HG02943 (cell line): ENCODE results near the gene BCL2L11.
"Not testable (repeated sequence)": the region's sequence is repeated elsewhere in the genome, so short reads cannot be mapped to it uniquely, and the experiment has no call there.

Experiments
- ATAC-seq: cut with Tn5 transposase; IDR thresholded peaks from one replicate; pipeline ENCODE4 v1.9.1; 2021; ENCODE audit warnings: mild to moderate bottlenecking, low read depth, moderate library complexity; ENCODE audit not compliant: unreplicated experiment

Gene BCL2L11

GRCh38 chr2:111120253-111121027 lies at the start of gene BCL2L11:
Gene BCL2L11, plus strand, starts transcription at chr2:111120914. Its CDS starts 2,832 bp downstream, at chr2:111123746.
- ATAC-seq: peak; percentile 51

GRCh38 chr2:111071600-111072171 lies 49.0 kb upstream of the BCL2L11 start:
- ATAC-seq: no peak

GRCh38 chr2:111072220-111072871 lies 48.4 kb upstream of the BCL2L11 start:
- no peak for ATAC-seq

GRCh38 chr2:111082659-111083058 lies 38.1 kb upstream of the BCL2L11 start:
- ATAC-seq: not testable (repeated sequence)

GRCh38 chr2:111091811-111092211 lies 28.9 kb upstream of the BCL2L11 start:
- no peak for ATAC-seq

- no peak for ATAC-seq
Observed at GRCh38 chr2:111094691-111095090, 26.0 kb upstream of the BCL2L11 start.

GRCh38 chr2:111095434-111095833 lies 25.3 kb upstream of the BCL2L11 start:
- no peak for ATAC-seq

GRCh38 chr2:111099402-111099801 lies 21.3 kb upstream of the BCL2L11 start:
- no peak for ATAC-seq

GRCh38 chr2:111100087-111100764 lies 20.5 kb upstream of the BCL2L11 start:
- ATAC-seq: no peak

GRCh38 chr2:111100765-111101162 lies 19.9 kb upstream of the BCL2L11 start:
- no peak for ATAC-seq

GRCh38 chr2:111101592-111101991 lies 19.1 kb upstream of the BCL2L11 start:
- no peak for ATAC-seq

GRCh38 chr2:111102216-111102615 lies 18.5 kb upstream of the BCL2L11 start:
- ATAC-seq: no peak

GRCh38 chr2:111105926-111106325 lies 14.8 kb upstream of the BCL2L11 start:
- no peak for ATAC-seq

- ATAC-seq: no peak
Observed at GRCh38 chr2:111106706-111107105, 14.0 kb upstream of the BCL2L11 start.

- ATAC-seq: no peak
Observed at GRCh38 chr2:111108745-111109271, 11.9 kb upstream of the BCL2L11 start.

GRCh38 chr2:111111101-111111755 lies 9.5 kb upstream of the BCL2L11 start:
- no peak for ATAC-seq

GRCh38 chr2:111113838-111114237 lies 6.9 kb upstream of the BCL2L11 start:
- no peak for ATAC-seq

GRCh38 chr2:111116011-111116746 lies 4.5 kb upstream of the BCL2L11 start:
- ATAC-seq: no peak

GRCh38 chr2:111116843-111117597 lies 3.7 kb upstream of the BCL2L11 start:
- no peak for ATAC-seq
